Tibial nerve (tissue), 4 donors: Measurements from ENCODE around the gene GNA14. TPM values are rescaled to one million over a fixed set of nuclear protein-coding genes. Genes with fewer than 3 reads are reported as not detected.

Experiments used
- DNase-seq, 2 donors: peaks; one replicate each; pipeline ENCODE4 v3.0.0-alpha.2; 2019; ENCODE audit warnings: low spot score in 2 of 2
- H3K27ac ChIP-seq, 4 donors: fragments of 200-600 bp; sonication (generic) in 3 of 4; one replicate each; pipeline ENCODE4 v1.5.1; 2017 to 2019; ENCODE audit warnings: mild to moderate bottlenecking in 1 of 4
- H3K27me3 ChIP-seq, 2 donors: fragments of 200-600 bp; sonication (generic) in 1 of 2; one replicate each; pipeline versions ENCODE4 v1.5.1 to v1.6.0; 2017 to 2019
- H3K36me3 ChIP-seq, 3 donors: fragments of 200-600 bp; sonication (generic); one replicate each; pipeline ENCODE4 v1.5.1; 2018 to 2019
- H3K4me1 ChIP-seq, 4 donors: fragments of 200-600 bp; sonication (generic) in 3 of 4; one replicate each; pipeline ENCODE4 v1.5.1; 2017 to 2019
- H3K4me3 ChIP-seq, 4 donors: fragments of 200-600 bp; sonication (generic) in 3 of 4; one replicate each; pipeline ENCODE4 v1.5.1; 2017 to 2019; ENCODE audit warnings: mild to moderate bottlenecking in 1 of 4, moderate library complexity in 1 of 4
- H3K9me3 ChIP-seq, 4 donors: fragments of 200-600 bp; sonication (generic) in 3 of 4; one replicate each; pipeline ENCODE4 v1.5.1; 2017 to 2019
- CTCF ChIP-seq, 5 experiments: fragments of 200-600 bp in 3 of 5; fragments of 450-650 bp in 2 of 5; sonication (generic) in 3 of 5; IDR thresholded peaks; one replicate each; pipeline ENCODE4 v1.5.1; 2016 to 2019; ENCODE audit warnings: antibody characterized with exemption in 5 of 5, mild to moderate bottlenecking in 3 of 5, moderate library complexity in 2 of 5
- EP300 ChIP-seq, 2 donors: sonication (generic); formaldehyde crosslinking; IDR thresholded peaks; one replicate each; pipeline ENCODE4 v1.6.1; 2017; ENCODE audit warnings: antibody characterized with exemption in 2 of 2, mild to moderate bottlenecking in 1 of 2
- POLR2A ChIP-seq, 2 donors: fragments of 450-650 bp; IDR thresholded peaks; one replicate each; pipeline ENCODE4 v1.6.1; 2017; ENCODE audit warnings: antibody characterized with exemption in 2 of 2, mild to moderate bottlenecking in 2 of 2, moderate library complexity in 2 of 2
- WGBS, 2 donors: methylation state at CpG; one replicate each; pipeline ENCODE4 v1.1.5; 2018; 5-methylcytosine and 5-hydroxymethylcytosine counted together
- total RNA-seq, 4 donors: library from RNA; depleted of rRNA; stranded (reverse); fragments of >200 nt; gene quantifications; one replicate each; pipeline ENCODE4 v1.1.0, GENCODE V29; 2016

The GNA14 gene
- total RNA-seq, 4 donors from 2014 or later: 0.84 to 7.1 (median 3.6) TPM

- H3K4me3 ChIP-seq: no peak overlapping the region
- no peaks in the 10 kb centered on the region for H3K9me3 ChIP-seq
- H3K27me3 ChIP-seq: peaks cover 0 to 30% of the 10 kb centered on the region in 2 donors
- no peak for DNase-seq
- peaks cover 0 to 23% (median 11%) of the 10 kb centered on the region in 4 donors for H3K4me1 ChIP-seq
- H3K27ac ChIP-seq: no peak overlapping the region
- H3K36me3 ChIP-seq: no peaks in the 10 kb centered on the region
- 86 to 92% methylated on average over 3 of the region's 3 CpGs for WGBS, 2 donors
- no peak for TF ChIP-seq EP300 (IDR thresholded peaks at IDR 0.05)
- no peak for TF ChIP-seq POLR2A (IDR thresholded peaks at IDR 0.05)
- no peak for TF ChIP-seq CTCF (IDR thresholded peaks at IDR 0.05)
Observed at GRCh38 chr9:77651203-77651602, 3.1 kb upstream of the GNA14 start.

GRCh38 chr9:77649109-77649812 is 1.1 kb upstream of the GNA14 start:
- Histone ChIP-seq H3K4me3 (peak overlapping the region in 2 of 4 donors; percentile 49 to 58), H3K36me3 (no peaks in the 10 kb centered on the region), H3K4me1 (peaks cover 0 to 23% (median 11%) of the 10 kb centered on the region in 4 donors), H3K27me3 (peaks cover 0 to 36% of the 10 kb centered on the region in 2 donors), H3K27ac (peak overlapping the region in 1 of 4 donors; percentile 30), H3K9me3 (no peaks in the 10 kb centered on the region)
- 56 to 67% methylated on average over 10 of the region's 10 CpGs for WGBS, 2 donors
- TF ChIP-seq POLR2A (IDR thresholded peaks at IDR 0.05) (no peak), CTCF (IDR thresholded peaks at IDR 0.05) (peak in 1 of 5 experiments; percentile 11)
- DNase-seq: no peak

- Histone ChIP-seq H3K36me3 (no peaks in the 10 kb centered on the region), H3K9me3 (no peaks in the 10 kb centered on the region), H3K4me3 (peak overlapping the region; percentile 35 to 58 (median 47)), H3K27ac (peak overlapping the region in 1 of 4 donors; percentile 30), H3K4me1 (peaks cover 0 to 23% (median 11%) of the 10 kb centered on the region in 4 donors), H3K27me3 (peaks cover 0 to 36% of the 10 kb centered on the region in 2 donors)
- no peak for TF ChIP-seq CTCF (IDR thresholded peaks at IDR 0.05)
- TF ChIP-seq EP300 (IDR thresholded peaks at IDR 0.05): no peak
- TF ChIP-seq POLR2A (IDR thresholded peaks at IDR 0.05): no peak
- 23 to 26% methylated on average over 46 to 56 of the region's 83 CpGs for WGBS, 2 donors
- no peak for DNase-seq
Observed at GRCh38 chr9:77647267-77648233, 572 bp downstream of the GNA14 start.

- H3K4me1 ChIP-seq: peaks cover 0 to 18% (median 10%) of the 10 kb centered on the region in 4 donors
- no peak overlapping the region for H3K4me3 ChIP-seq
- H3K27ac ChIP-seq: no peak overlapping the region
- no peaks in the 10 kb centered on the region for H3K9me3 ChIP-seq
- WGBS, 2 donors: 91 to 94% methylated on average over 5 of the region's 5 CpGs
- no peak for DNase-seq
- no peaks in the 10 kb centered on the region for H3K36me3 ChIP-seq
- TF ChIP-seq POLR2A (IDR thresholded peaks at IDR 0.05) (no peak), CTCF (IDR thresholded peaks at IDR 0.05) (no peak), EP300 (IDR thresholded peaks at IDR 0.05) (no peak)
- H3K27me3 ChIP-seq: peaks cover 0 to 31% of the 10 kb centered on the region in 2 donors
Observed at GRCh38 chr9:77643871-77644270, 4.3 kb downstream of the GNA14 start.
